GM18858 (cell line): ENCODE data around the gene CSNK1D.

Experiments
- ATAC-seq: cut with Tn5 transposase; IDR thresholded peaks from one replicate; pipeline ENCODE4 v1.9.1; 2021; ENCODE audit not compliant: unreplicated experiment

The CSNK1D gene

GRCh38 chr17:82310877-82311276 lies 37.4 kb upstream of the CSNK1D start:
- ATAC-seq: no peak

- ATAC-seq: no peak
These were observed 36.4 kb upstream of the CSNK1D start for GRCh38 chr17:82309656-82310570.

GRCh38 chr17:82305727-82306300 lies 32.3 kb upstream of the CSNK1D start:
- ATAC-seq: no peak

GRCh38 chr17:82304826-82305726 lies 31.6 kb upstream of the CSNK1D start:
- no peak for ATAC-seq

- ATAC-seq: no peak
These were observed 30.7 kb upstream of the CSNK1D start for GRCh38 chr17:82303944-82304808.

GRCh38 chr17:82302991-82303943 lies 29.8 kb upstream of the CSNK1D start:
- ATAC-seq: no peak

GRCh38 chr17:82302568-82302963 lies 29.1 kb upstream of the CSNK1D start:
- no peak for ATAC-seq

GRCh38 chr17:82301916-82302567 lies 28.5 kb upstream of the CSNK1D start:
- no peak for ATAC-seq

GRCh38 chr17:82301300-82301915 lies 27.9 kb upstream of the CSNK1D start:
- ATAC-seq: no peak

GRCh38 chr17:82300707-82301270 lies 27.3 kb upstream of the CSNK1D start:
- ATAC-seq: no peak

- no peak for ATAC-seq
These were observed 26.7 kb upstream of the CSNK1D start for GRCh38 chr17:82300228-82300627.

- no peak for ATAC-seq
These were observed 26.0 kb upstream of the CSNK1D start for GRCh38 chr17:82299452-82299851.

GRCh38 chr17:82298538-82299421 lies 25.3 kb upstream of the CSNK1D start:
- ATAC-seq: no peak

- no peak for ATAC-seq
These were observed 24.4 kb upstream of the CSNK1D start for GRCh38 chr17:82297714-82298537.

- ATAC-seq: no peak
These were observed 23.8 kb upstream of the CSNK1D start for GRCh38 chr17:82297280-82297713.
